K562 (cell line): ENCODE results near the gene RRM2. TPM values are rescaled to one million over a fixed set of nuclear protein-coding genes. Genes with fewer than 3 reads are reported as not detected.

Experiments used
- FOXJ3 ChIP-seq: sonication (generic); formaldehyde crosslinking; IDR thresholded peaks from 2 replicates; pipeline ENCODE4 v1.4.0; 2020; ENCODE audit warnings: mild to moderate bottlenecking, missing genetic modification reagents
- SIN3A ChIP-seq, 2 experiments: fragments of 150-350 bp in 1 of 2; IDR thresholded peaks; 2 replicates each; pipeline ENCODE4 v1.6.1; 2011 to 2016; ENCODE audit warnings: borderline replicate concordance in 2 of 2, low read depth in 2 of 2, low read length in 2 of 2, mild to moderate bottlenecking in 2 of 2, moderate library complexity in 2 of 2; ENCODE audit not compliant: control insufficient read depth in 1 of 2
- TEAD4 ChIP-seq, 2 experiments: sonication (generic) in 1 of 2; formaldehyde crosslinking in 1 of 2; IDR thresholded peaks; 2 replicates each; pipeline versions ENCODE4 v1.6.1 to v1.8.0; 2012 to 2022; ENCODE audit warnings: borderline replicate concordance in 1 of 2, inconsistent platforms in 1 of 2, low read length in 1 of 2, mild to moderate bottlenecking in 1 of 2, missing genetic modification reagents in 1 of 2
- TRIM24 ChIP-seq, 2 experiments: fragments of 450-650 bp; IDR thresholded peaks; 2 replicates each; pipeline ENCODE4 v1.6.1; 2016
- ZNF586 ChIP-seq: fragments of 450-650 bp; formaldehyde crosslinking; conservative IDR thresholded peaks from 2 replicates; pipeline ENCODE4 v1.4.0; 2020; ENCODE audit warnings: mild to moderate bottlenecking, moderate library complexity
- polyA plus RNA-seq, 8 experiments: library from polyadenylated mRNA; depleted of rRNA in 4 of 8; stranded (reverse) in 5 of 8; unstranded in 3 of 8; fragments of >200 nt; fragmentation: Nextera tagmentation in 2 of 8; fragmentation: Illumina TruSeq in 1 of 8; extraction: Ambion mirVana in 2 of 8; extraction: Trizol in 1 of 8; gene quantifications; 2 replicates each; pipeline versions ENCODE4 v1.2.1 to v1.2.3, GENCODE V29; 2011 to 2014; ENCODE audit warnings: inconsistent platforms in 1 of 8, missing spikeins in 1 of 8
- total RNA-seq, 7 experiments: library from RNA; depleted of rRNA in 6 of 7; stranded (reverse); fragments of >200 nt in 6 of 7; fragmentation: Illumina TruSeq in 2 of 7; extraction: Trizol in 2 of 7; gene quantifications; 2 replicates each; pipeline versions ENCODE4 v1.2.1 to v1.2.3, GENCODE V29; 2011 to 2021; ENCODE audit warnings: low replicate concordance in 1 of 7
- TF ChIP-seq, protein P1 (sequence below): fragments of 250-450 bp; sonication (Bioruptor Pico); IDR thresholded peaks from 2 replicates; pipeline ENCODE4 v1.4.0; 2020; ENCODE audit warnings: mild to moderate bottlenecking, moderate library complexity, borderline replicate concordance
- TF ChIP-seq, protein P2 (sequence below): fragments of 450-650 bp; IDR thresholded peaks from 2 replicates; pipeline ENCODE4 v1.6.1; 2017; ENCODE audit warnings: antibody characterized with exemption, mild to moderate bottlenecking
- TF ChIP-seq, protein P3 (sequence below): fragments of 150-350 bp; IDR thresholded peaks from 2 replicates; pipeline ENCODE4 v1.6.1; 2014; ENCODE audit warnings: low read depth, mild to moderate bottlenecking, low read length, borderline replicate concordance

RRM2 gene
- total and polyA plus RNA-seq, 9 of the 15 experiments (the other 6 are each of a cell fraction or from before 2014, with no cell fraction given) = 50.1 to 244 (median 128) TPM

DNA sequence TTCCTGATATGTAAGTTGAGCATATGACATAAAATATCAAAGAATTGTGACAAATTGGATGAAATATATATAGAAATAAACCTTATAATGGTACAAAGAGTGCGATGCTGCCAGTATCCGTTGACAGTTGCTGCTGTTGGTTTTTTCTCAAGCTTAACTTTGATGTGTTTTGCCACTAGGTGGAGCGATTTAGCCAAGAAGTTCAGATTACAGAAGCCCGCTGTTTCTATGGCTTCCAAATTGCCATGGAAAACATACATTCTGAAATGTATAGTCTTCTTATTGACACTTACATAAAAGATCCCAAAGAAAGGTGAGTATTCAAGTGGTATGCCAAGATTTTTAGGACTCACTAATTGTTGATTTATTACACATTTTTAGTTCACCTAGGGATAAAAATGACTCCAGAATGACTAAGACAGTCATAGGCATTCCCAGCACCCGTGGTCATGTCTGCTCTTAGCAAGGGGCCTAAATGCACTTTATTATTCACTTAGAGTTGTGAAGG lies 2.1 kb downstream of the RRM2 start (continued):
- TF ChIP-seq FOXJ3 (peak; percentile 42), TRIM24 (IDR thresholded peaks at IDR 0.05) (no peak), ZNF586 (CRISPR knock-in tag) (0 out of 2 replicates have a peak, but pooled peaks have one; percentile 62), SIN3A (IDR thresholded peaks at IDR 0.05; ENCODE audit: borderline replicate concordance in 2 of 2, control insufficient read depth in 1 of 2, low read depth in 2 of 2, low read length in 2 of 2) (peak; percentile 5 to 62; a peak in 1 of 4 replicates), TEAD4 (IDR thresholded peaks at IDR 0.05; ENCODE audit: low read length) (peak; percentile 17; the same call in 1 of the 2 replicates), TEAD4 (CRISPR knock-in tag; IDR thresholded peaks at IDR 0.05; ENCODE audit: borderline replicate concordance) (no peak)
- TF ChIP-seq, protein P1, sequence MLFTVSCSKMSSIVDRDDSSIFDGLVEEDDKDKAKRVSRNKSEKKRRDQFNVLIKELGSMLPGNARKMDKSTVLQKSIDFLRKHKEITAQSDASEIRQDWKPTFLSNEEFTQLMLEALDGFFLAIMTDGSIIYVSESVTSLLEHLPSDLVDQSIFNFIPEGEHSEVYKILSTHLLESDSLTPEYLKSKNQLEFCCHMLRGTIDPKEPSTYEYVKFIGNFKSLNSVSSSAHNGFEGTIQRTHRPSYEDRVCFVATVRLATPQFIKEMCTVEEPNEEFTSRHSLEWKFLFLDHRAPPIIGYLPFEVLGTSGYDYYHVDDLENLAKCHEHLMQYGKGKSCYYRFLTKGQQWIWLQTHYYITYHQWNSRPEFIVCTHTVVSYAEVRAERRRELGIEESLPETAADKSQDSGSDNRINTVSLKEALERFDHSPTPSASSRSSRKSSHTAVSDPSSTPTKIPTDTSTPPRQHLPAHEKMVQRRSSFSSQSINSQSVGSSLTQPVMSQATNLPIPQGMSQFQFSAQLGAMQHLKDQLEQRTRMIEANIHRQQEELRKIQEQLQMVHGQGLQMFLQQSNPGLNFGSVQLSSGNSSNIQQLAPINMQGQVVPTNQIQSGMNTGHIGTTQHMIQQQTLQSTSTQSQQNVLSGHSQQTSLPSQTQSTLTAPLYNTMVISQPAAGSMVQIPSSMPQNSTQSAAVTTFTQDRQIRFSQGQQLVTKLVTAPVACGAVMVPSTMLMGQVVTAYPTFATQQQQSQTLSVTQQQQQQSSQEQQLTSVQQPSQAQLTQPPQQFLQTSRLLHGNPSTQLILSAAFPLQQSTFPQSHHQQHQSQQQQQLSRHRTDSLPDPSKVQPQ (CRISPR knock-in tag) = no peak
- TF ChIP-seq, protein P2, sequence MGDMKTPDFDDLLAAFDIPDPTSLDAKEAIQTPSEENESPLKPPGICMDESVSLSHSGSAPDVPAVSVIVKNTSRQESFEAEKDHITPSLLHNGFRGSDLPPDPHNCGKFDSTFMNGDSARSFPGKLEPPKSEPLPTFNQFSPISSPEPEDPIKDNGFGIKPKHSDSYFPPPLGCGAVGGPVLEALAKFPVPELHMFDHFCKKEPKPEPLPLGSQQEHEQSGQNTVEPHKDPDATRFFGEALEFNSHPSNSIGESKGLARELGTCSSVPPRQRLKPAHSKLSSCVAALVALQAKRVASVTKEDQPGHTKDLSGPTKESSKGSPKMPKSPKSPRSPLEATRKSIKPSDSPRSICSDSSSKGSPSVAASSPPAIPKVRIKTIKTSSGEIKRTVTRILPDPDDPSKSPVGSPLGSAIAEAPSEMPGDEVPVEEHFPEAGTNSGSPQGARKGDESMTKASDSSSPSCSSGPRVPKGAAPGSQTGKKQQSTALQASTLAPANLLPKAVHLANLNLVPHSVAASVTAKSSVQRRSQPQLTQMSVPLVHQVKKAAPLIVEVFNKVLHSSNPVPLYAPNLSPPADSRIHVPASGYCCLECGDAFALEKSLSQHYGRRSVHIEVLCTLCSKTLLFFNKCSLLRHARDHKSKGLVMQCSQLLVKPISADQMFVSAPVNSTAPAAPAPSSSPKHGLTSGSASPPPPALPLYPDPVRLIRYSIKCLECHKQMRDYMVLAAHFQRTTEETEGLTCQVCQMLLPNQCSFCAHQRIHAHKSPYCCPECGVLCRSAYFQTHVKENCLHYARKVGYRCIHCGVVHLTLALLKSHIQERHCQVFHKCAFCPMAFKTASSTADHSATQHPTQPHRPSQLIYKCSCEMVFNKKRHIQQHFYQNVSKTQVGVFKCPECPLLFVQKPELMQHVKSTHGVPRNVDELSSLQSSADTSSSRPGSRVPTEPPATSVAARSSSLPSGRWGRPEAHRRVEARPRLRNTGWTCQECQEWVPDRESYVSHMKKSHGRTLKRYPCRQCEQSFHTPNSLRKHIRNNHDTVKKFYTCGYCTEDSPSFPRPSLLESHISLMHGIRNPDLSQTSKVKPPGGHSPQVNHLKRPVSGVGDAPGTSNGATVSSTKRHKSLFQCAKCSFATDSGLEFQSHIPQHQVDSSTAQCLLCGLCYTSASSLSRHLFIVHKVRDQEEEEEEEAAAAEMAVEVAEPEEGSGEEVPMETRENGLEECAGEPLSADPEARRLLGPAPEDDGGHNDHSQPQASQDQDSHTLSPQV = peak; percentile 59; the same call in 1 of the 2 replicates
- TF ChIP-seq, protein P3, sequence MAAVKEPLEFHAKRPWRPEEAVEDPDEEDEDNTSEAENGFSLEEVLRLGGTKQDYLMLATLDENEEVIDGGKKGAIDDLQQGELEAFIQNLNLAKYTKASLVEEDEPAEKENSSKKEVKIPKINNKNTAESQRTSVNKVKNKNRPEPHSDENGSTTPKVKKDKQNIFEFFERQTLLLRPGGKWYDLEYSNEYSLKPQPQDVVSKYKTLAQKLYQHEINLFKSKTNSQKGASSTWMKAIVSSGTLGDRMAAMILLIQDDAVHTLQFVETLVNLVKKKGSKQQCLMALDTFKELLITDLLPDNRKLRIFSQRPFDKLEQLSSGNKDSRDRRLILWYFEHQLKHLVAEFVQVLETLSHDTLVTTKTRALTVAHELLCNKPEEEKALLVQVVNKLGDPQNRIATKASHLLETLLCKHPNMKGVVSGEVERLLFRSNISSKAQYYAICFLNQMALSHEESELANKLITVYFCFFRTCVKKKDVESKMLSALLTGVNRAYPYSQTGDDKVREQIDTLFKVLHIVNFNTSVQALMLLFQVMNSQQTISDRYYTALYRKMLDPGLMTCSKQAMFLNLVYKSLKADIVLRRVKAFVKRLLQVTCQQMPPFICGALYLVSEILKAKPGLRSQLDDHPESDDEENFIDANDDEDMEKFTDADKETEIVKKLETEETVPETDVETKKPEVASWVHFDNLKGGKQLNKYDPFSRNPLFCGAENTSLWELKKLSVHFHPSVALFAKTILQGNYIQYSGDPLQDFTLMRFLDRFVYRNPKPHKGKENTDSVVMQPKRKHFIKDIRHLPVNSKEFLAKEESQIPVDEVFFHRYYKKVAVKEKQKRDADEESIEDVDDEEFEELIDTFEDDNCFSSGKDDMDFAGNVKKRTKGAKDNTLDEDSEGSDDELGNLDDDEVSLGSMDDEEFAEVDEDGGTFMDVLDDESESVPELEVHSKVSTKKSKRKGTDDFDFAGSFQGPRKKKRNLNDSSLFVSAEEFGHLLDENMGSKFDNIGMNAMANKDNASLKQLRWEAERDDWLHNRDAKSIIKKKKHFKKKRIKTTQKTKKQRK = no peak
